HepG2 (cell line): ENCODE measurements around the gene FKBP5. TPM values are rescaled to one million over a fixed set of nuclear protein-coding genes. Genes with fewer than 3 reads are reported as not detected.

Experiments
- ATAC-seq: fragments of 200-7000 bp; cut with Tn5 transposase; 3 replicates; pipeline ENCODE4 v1.9.1; 2020; ENCODE audit warnings: mild to moderate bottlenecking, moderate library complexity
- BruUV-seq: library from RNA; stranded (reverse); fragments of 400-500 nt; replicated peaks from 2 replicates; lab custom pipeline; 2021; lab: Mats Ljungman, UMichigan
- CTCF ChIA-PET: fragments of 300-600 bp; formaldehyde crosslinking; extraction: SDS; loops from one replicate; lab custom pipeline; 2021; ENCODE audit warnings: low total read pairs, inconsistent platforms, low intra/inter-chr PET ratio; lab: Yijun Ruan, JAX
- POLR2A ChIA-PET: fragments of 350-600 bp; sonication (Branson Sonifier 250); formaldehyde crosslinking; loops from one replicate; lab custom pipeline; 2020; ENCODE audit warnings: antibody characterized with exemption, inconsistent platforms; lab: Yijun Ruan, JAX
- DNase-seq: peaks from one replicate; pipeline ENCODE4 v3.0.0-alpha.2; 2015; ENCODE audit warnings: low spot score
- FAIRE-seq: peaks from 3 replicates; lab custom pipeline; 2011; peaks lifted over from hg19 to GRCh38; lab: Jason Lieb, UNC
- H2AFZ ChIP-seq: one replicate; pipeline ENCODE4 v1.6.1; 2011; ENCODE audit warnings: low read length, inconsistent platforms
- H3K27ac ChIP-seq: fragments of 300-600 bp; 3 replicates; pipeline ENCODE4 v1.8.0; 2011; ENCODE audit warnings: mixed run types, mild to moderate bottlenecking, mixed read lengths, low read length, inconsistent platforms; ENCODE audit not compliant: insufficient read depth; ENCODE audit errors: extremely low read length
- H3K27me3 ChIP-seq, 2 experiments: fragments of 200-600 bp in 1 of 2; 2 replicates in 1 of 2; 3 replicates in 1 of 2; pipeline versions ENCODE4 v1.6.0 to v1.8.0; 2011; ENCODE audit warnings: low read length in 2 of 2, mild to moderate bottlenecking in 2 of 2, moderate library complexity in 2 of 2, inconsistent platforms in 1 of 2; ENCODE audit not compliant: insufficient read depth in 2 of 2, control insufficient read depth in 1 of 2
- H3K36me3 ChIP-seq, 2 experiments: fragments of 200-600 bp in 1 of 2; replicated peaks in 1 of 2; 2 replicates in 1 of 2; 3 replicates in 1 of 2; pipeline versions ENCODE4 v1.5.1 to v1.8.0; 2011; ENCODE audit warnings: low read length in 2 of 2, inconsistent platforms in 1 of 2; ENCODE audit not compliant: insufficient read depth in 2 of 2, control insufficient read depth in 1 of 2
- H3K4me1 ChIP-seq: 2 replicates; pipeline ENCODE4 v1.5.1; 2012; ENCODE audit warnings: low read length, inconsistent platforms; ENCODE audit not compliant: insufficient read depth
- H3K4me2 ChIP-seq: 2 replicates; pipeline ENCODE4 v1.6.0; 2011; ENCODE audit warnings: low read depth, low read length, inconsistent platforms
- H3K4me3 ChIP-seq, 3 experiments: fragments of 200-600 bp in 1 of 3; sonication (generic), shearing (Covaris generic) in 1 of 3; replicated peaks in 1 of 3; 2 replicates each; pipeline ENCODE4 v1.5.1; 2011 to 2016; ENCODE audit warnings: low read length in 3 of 3, inconsistent platforms in 2 of 3, low read depth in 2 of 3, mild to moderate bottlenecking in 2 of 3, control low read depth in 1 of 3, mixed read lengths in 1 of 3; ENCODE audit not compliant: insufficient read depth in 1 of 3
- H3K79me2 ChIP-seq: one replicate; pipeline ENCODE4 v1.6.1; 2011; ENCODE audit warnings: low read length, inconsistent platforms; ENCODE audit not compliant: insufficient read depth
- H3K9ac ChIP-seq: 2 replicates; pipeline ENCODE4 v1.6.0; 2011; ENCODE audit warnings: mild to moderate bottlenecking, low read depth, low read length, inconsistent platforms; ENCODE audit not compliant: insufficient read depth
- H3K9me3 ChIP-seq: 2 replicates; pipeline ENCODE4 v1.5.1; 2012; ENCODE audit warnings: mild to moderate bottlenecking, low read length
- H4K20me1 ChIP-seq: 2 replicates; pipeline ENCODE4 v1.6.0; 2011; ENCODE audit warnings: inconsistent platforms, mild to moderate bottlenecking, low read length, moderate library complexity; ENCODE audit not compliant: insufficient read depth
- CCDC6 ChIP-seq: sonication (generic); formaldehyde crosslinking; IDR thresholded peaks from 2 replicates; pipeline ENCODE4 v1.8.1; 2022; ENCODE audit warnings: mild to moderate bottlenecking, missing genetic modification reagents, moderate library complexity
- CEBPB ChIP-seq: IDR thresholded peaks from 2 replicates; pipeline ENCODE4 v1.6.1; 2011; ENCODE audit warnings: low read depth, low read length, improper control_type of control experiment, borderline replicate concordance
- FOXK1 ChIP-seq: sonication (generic); formaldehyde crosslinking; IDR thresholded peaks from 2 replicates; pipeline ENCODE4 v1.4.0; 2020; ENCODE audit warnings: low read depth, missing genetic modification reagents, borderline replicate concordance
- HMGXB4 ChIP-seq, 2 experiments: sonication (generic) in 1 of 2; formaldehyde crosslinking in 1 of 2; IDR thresholded peaks; 2 replicates each; pipeline versions ENCODE4 v1.4.0 to v1.6.1; 2018 to 2020; ENCODE audit warnings: missing genetic modification reagents in 2 of 2, borderline replicate concordance in 1 of 2, low read depth in 1 of 2, mild to moderate bottlenecking in 1 of 2, missing biosample characterization in 1 of 2
- HOMEZ ChIP-seq: IDR thresholded peaks from 2 replicates; pipeline ENCODE4 v1.6.1; 2016; ENCODE audit warnings: low read depth
- HOXA5 ChIP-seq: sonication (generic); formaldehyde crosslinking; IDR thresholded peaks from 2 replicates; pipeline ENCODE4 v1.4.0; 2020; ENCODE audit warnings: missing genetic modification reagents
- IKZF5 ChIP-seq: IDR thresholded peaks from 2 replicates; pipeline ENCODE4 v1.6.1; 2018; ENCODE audit warnings: missing genetic modification reagents, mild to moderate bottlenecking, missing compliant biosample characterization
- MIER2 ChIP-seq: IDR thresholded peaks from 2 replicates; pipeline ENCODE4 v1.6.1; 2016; ENCODE audit warnings: missing biosample characterization, missing genetic modification reagents
- SALL2 ChIP-seq: sonication (generic); formaldehyde crosslinking; IDR thresholded peaks from 2 replicates; pipeline ENCODE4 v1.8.1; 2023; ENCODE audit warnings: mild to moderate bottlenecking, missing genetic modification reagents, inconsistent platforms
- TGIF2 ChIP-seq: IDR thresholded peaks from 2 replicates; pipeline ENCODE4 v1.6.1; 2016; ENCODE audit warnings: control low read depth, missing compliant biosample characterization
- ZFP36 ChIP-seq: fragments of 150-350 bp; IDR thresholded peaks from 2 replicates; pipeline ENCODE4 v1.6.1; 2018; ENCODE audit warnings: borderline replicate concordance, low read length, low read depth; ENCODE audit not compliant: partially characterized antibody
- ZNF12 ChIP-seq: sonication (generic); formaldehyde crosslinking; IDR thresholded peaks from 2 replicates; pipeline ENCODE4 v1.5.0; 2020; ENCODE audit warnings: missing genetic modification reagents
- ZNF503 ChIP-seq: sonication (generic); formaldehyde crosslinking; IDR thresholded peaks from 2 replicates; pipeline ENCODE4 v1.4.0; 2020; ENCODE audit warnings: missing genetic modification reagents
- WGBS: methylation state at CpG from one replicate; pipeline ENCODE4 v1.1.6; 2017; ENCODE audit warnings: low lambda C conversion rate; 5-methylcytosine and 5-hydroxymethylcytosine counted together
- in situ Hi-C: cut with HindIII; loops from 2 replicates; pipeline ENCODE4 v1.10.0; 2017; ENCODE audit warnings: low pct_unique_long_range_greater_than_20kb; ENCODE audit not compliant: extremely low pct_ligation_motif_present
- intact Hi-C: fragments of 100-400 bp; cut with micrococcal nuclease; formaldehyde crosslinking; loops from one replicate; pipeline ENCODE4 v1.10.0; 2022; ENCODE audit not compliant: unreplicated experiment
- polyA plus RNA-seq, 8 experiments: library from polyadenylated mRNA; depleted of rRNA in 3 of 8; stranded (reverse) in 7 of 8; unstranded in 1 of 8; fragments of >200 nt; fragmentation: Illumina TruSeq in 4 of 8; extraction: Trizol in 4 of 8; gene quantifications; 2 replicates each; pipeline versions ENCODE4 v1.2.1 to v1.2.3, GENCODE V29; 2011 to 2016; ENCODE audit warnings: low read depth in 4 of 8, missing spikeins in 1 of 8, mixed read lengths in 1 of 8; ENCODE audit not compliant: insufficient read depth in 1 of 8
- total RNA-seq, 5 experiments: library from RNA; depleted of rRNA; stranded (reverse); fragments of >200 nt; fragmentation: Illumina TruSeq; extraction: Trizol; gene quantifications; 2 replicates each; pipeline ENCODE4 v1.2.3, GENCODE V29; 2016; ENCODE audit warnings: low read depth in 1 of 5

FKBP5 gene
- total and polyA plus RNA-seq, 2 of the 13 experiments (the other 11 are each of a cell fraction or from before 2014, with no cell fraction given) = 8.0 to 17.4 TPM

- Histone ChIP-seq H4K20me1 (no peaks in the 10 kb centered on the region), H3K4me3 (peak overlapping the region in 2 of 3 experiments; percentile 14 to 27; a peak in 2 of 6 replicates), H3K79me2 (no peaks in the 10 kb centered on the region), H3K9ac (peak overlapping the region; percentile 49; the same call in 1 of the 2 replicates), H3K27me3 (no peaks in the 10 kb centered on the region), H2AFZ (peak overlapping the region; percentile 18), H3K27ac (peak overlapping the region; percentile 83), H3K4me1 (peaks cover 40% of the 10 kb centered on the region), H3K36me3 (peaks cover 0 to under 1% of the 10 kb centered on the region in 2 experiments; a peak in 1 of 5 replicates), H3K4me2 (peak overlapping the region; percentile 67), H3K9me3 (no peaks in the 10 kb centered on the region)
- ChIA-PET POLR2A (interaction anchor here (0.5 to 3.9 kb wide), 10 partner anchors 18 to 371 kb away, joined by 3 to 19 read pairs (median 6); partner anchors contain the start of gene ARMC12), CTCF (no interaction called here)
- FAIRE-seq = no peak
- intact Hi-C loops (loop anchor here (5.0 kb wide), 1 partner anchor 80 kb away; no protein-coding TSS in a partner anchor), in situ Hi-C loops (no loop called here)
- peak; percentile 60 for ATAC-seq
- WGBS = 58% methylated on average over 6 of the region's 6 CpGs
- no TSS peak for BruUV-seq
- peak; percentile 35 for DNase-seq
- TF ChIP-seq IKZF5 (CRISPR knock-in tag) = no peak
- TF ChIP-seq CEBPB = peak; percentile 38; the same call in 1 of the 2 replicates
- 0 out of 2 replicates have a peak, but pooled peaks have one; percentile 8 for TF ChIP-seq HOMEZ
- no peak for TF ChIP-seq MIER2 (CRISPR knock-in tag)
- TF ChIP-seq SALL2 = peak; percentile 48; the same call in 1 of the 2 replicates
- 0 out of 4 replicates have a peak, but pooled peaks of 1 of the 2 experiments have one; percentile 8 for TF ChIP-seq HMGXB4 (CRISPR knock-in tag; IDR thresholded peaks at IDR 0.05; ENCODE audit: borderline replicate concordance in 1 of 2, low read depth in 1 of 2)
- 0 out of 2 replicates have a peak, but pooled peaks have one; percentile 42 for TF ChIP-seq ZNF503
- 0 out of 2 replicates have a peak, but pooled peaks have one; percentile 45 for TF ChIP-seq CCDC6 (CRISPR knock-in tag)
- TF ChIP-seq FOXK1 (CRISPR knock-in tag) = 0 out of 2 replicates have a peak, but pooled peaks have one; percentile 2
- TF ChIP-seq ZNF12 (CRISPR knock-in tag) = 0 out of 2 replicates have a peak, but pooled peaks have one; percentile 4
- 0 out of 2 replicates have a peak, but pooled peaks have one; percentile 47 for TF ChIP-seq HOXA5 (CRISPR knock-in tag)
- TF ChIP-seq TGIF2 (CRISPR knock-in tag) = 0 out of 2 replicates have a peak, but pooled peaks have one; percentile 14
- no peak for TF ChIP-seq ZFP36
Observed at GRCh38 chr6:35602133-35602946, 86.4 kb downstream of the FKBP5 start.
